SK-N-MC (cell line): Measurements from ENCODE around the gene GLRA2.

ENCODE experiments used
- EZH2 ChIP-seq: fragments of 200-600 bp; sonication (generic); IDR thresholded peaks from one replicate; pipeline ENCODE4 v1.6.1; 2017; ENCODE audit warnings: antibody characterized with exemption
- POLR2AphosphoS5 ChIP-seq: IDR thresholded peaks from 2 replicates; pipeline ENCODE4 v1.6.1; 2012; ENCODE audit warnings: mild to moderate bottlenecking, low read depth, low read length, borderline replicate concordance

DNA sequence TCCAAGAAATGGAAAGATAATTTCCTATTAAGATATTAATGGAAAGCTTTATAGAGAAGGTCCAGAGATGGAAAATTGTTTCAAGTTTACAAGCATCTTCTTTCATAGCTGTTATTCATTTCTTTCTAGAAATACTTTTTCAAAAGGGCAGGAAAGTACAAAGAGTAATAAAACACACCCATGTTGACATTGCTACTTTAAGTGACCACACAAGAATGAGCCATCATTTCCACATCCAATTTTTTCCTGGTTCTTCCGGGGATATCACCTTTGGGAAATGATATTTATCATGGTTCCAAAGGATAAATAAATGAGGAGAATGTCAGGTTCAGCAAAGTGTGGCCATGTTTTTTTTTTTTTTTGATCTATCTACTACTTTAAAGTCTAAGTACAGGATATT lies 4.5 kb downstream of the GLRA2 start:
- TF ChIP-seq EZH2 (no peak), POLR2AphosphoS5 (no peak)
